GM21529 (cell line): ENCODE measurements around the gene ZNF823.

Experiments used
- ATAC-seq: cut with Tn5 transposase; IDR thresholded peaks from one replicate; pipeline ENCODE4 v1.9.1; 2021; ENCODE audit not compliant: unreplicated experiment

ZNF823 gene

DNA sequence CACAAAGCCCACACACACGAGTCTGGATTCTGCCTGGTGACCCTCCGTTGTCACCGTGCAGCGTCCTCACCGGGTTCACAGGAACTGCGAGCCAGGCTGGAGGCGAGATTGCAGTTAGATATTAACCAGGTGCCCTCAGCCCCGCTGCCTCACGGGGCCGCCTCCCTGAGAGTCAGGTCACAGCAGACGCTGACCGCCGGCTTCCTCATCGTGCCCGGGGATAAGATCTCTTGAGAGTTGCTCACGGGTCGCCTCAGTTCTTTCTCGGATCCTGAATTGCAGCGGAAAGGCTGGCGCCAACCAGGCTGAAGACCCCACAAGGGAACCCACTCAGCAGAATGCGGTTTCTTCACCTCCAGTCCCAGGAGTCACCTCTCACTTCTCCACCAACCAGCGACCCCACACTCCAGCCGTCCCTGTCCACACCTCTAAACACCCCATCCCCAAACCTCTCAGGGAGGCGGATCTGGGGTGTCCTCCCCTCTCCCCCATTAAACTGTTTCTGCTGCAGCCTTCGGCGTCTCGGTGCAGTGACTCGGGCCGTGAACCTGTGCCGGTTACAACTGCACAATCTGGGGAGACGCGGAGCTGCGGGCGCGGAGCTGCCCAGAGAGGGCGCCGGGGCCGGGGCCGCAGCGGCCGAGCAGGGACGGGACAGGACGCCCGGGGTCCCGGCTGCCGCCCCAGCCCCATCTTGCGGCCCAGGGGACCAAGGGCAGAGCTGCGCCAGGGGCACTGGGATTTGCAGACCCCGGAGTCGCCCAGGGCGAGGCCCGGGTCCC is 591 bp downstream of the ZNF823 start:
- ATAC-seq: peak; percentile 35

GRCh38 chr19:11736696-11737095 is 2.0 kb downstream of the ZNF823 start:
- ATAC-seq: no peak

DNA sequence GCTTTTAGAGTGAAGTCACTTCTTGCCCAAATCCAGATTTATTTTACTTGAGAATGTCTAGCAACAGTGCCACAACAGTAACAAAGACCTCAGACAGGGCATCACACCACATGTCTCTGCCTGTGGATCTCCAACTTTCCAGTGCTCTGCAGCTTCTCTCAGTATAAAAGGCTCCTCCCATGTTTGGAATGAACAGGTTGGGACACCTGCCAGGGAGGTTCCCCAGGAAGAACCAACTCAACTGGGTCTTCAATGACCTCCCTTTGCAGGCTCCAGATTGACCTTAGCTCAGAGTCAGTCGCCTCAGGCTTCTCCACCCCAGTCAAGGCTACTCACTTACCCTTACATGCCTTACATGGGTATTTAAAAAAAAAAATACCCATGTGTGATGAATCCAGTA is 3.4 kb downstream of the ZNF823 start:
- ATAC-seq: no peak

DNA sequence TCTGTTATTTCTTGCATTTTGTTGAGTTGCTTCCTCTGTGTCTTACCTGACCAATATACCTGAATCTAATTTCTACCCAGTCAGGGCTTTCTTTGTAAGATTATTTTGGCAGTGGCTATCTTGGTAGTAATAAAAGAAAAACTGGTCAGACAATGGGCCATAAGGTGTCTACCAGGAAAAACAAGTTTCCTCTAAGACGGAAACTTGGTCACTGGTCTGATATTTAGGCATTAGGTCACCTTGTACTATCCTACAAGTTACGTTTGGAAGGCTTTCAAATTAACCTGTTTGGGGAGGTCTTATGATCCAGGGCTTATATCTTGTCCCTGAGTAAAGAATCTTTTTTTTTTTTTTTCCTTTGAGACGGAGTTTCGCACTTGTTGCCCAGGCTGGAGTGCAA is 9.2 kb downstream of the ZNF823 start:
- no peak for ATAC-seq

- ATAC-seq: no peak
These were observed 16.3 kb downstream of the ZNF823 start for GRCh38 chr19:11722414-11722813.

- ATAC-seq: no peak
These were observed 17.1 kb downstream of the ZNF823 start for GRCh38 chr19:11721681-11722080.

- ATAC-seq: no peak
These were observed 28.4 kb downstream of the ZNF823 start for GRCh38 chr19:11710313-11710712.

- no peak for ATAC-seq
These were observed 30.3 kb downstream of the ZNF823 start for GRCh38 chr19:11708457-11708856.

- no peak for ATAC-seq
These were observed 33.3 kb downstream of the ZNF823 start for GRCh38 chr19:11705474-11705873.

- no peak for ATAC-seq
These were observed 34.1 kb downstream of the ZNF823 start for GRCh38 chr19:11704626-11705025.

DNA sequence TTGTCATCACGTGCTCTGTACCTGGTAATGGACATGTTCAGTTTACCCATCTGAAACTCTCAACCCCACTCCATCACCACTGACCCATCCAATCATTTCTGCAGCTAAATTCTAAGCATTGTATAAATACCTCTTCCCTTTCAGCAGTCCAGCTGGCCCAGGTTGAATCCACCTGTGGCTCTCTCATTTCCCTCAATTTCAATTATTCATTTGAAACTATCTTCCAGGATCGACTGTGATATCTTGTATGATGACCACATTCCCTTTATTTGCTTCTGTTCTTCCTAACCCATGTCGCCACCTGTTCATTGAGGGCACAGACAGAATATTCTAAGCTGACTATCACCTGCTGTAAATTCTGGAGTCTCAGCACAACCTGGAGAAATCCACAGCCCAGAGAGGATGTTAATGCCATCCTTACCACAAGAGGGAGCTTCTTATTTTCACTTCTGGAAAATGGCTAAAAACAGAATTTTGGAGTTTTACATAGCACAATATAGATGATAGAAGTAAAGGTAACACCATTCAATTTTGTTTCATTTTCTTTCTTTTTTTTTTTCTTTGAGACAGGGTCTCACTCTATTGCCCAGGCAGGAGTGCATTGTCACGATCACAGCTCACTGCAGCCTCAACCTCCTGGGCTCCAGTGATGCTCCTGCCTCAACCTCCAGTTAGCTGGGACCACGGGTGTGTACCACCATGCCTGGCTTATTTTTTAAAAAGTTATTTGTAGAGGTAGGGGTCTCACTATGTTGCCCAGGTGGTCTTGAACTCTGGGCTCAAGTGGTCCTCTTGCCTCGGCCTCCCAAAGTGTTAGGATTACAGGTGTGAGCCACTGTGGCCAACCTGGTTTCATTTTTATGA is 38.6 kb downstream of the ZNF823 start:
- ATAC-seq: no peak

DNA sequence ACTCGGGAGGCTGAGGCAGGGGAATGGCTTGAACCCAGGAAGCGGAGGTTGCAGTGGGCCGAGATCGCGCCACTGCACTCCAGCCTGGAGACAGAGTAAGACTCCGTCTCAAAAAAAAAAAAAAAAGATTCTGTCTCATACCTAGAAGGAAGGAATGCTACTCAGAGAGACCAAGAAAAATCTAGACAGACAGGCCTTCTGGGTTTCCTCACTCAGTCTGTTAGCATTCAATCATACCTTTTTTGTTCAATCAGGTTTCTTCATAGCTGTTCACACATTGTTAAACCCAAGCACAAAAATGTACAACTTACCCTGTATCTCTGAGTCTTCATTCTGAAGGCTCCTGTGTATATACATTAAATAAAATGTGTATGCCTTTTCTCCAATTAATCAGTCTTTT is 40.5 kb downstream of the ZNF823 start:
- no peak for ATAC-seq

- ATAC-seq: no peak
These were observed 41.4 kb downstream of the ZNF823 start for GRCh38 chr19:11697284-11697855.

DNA sequence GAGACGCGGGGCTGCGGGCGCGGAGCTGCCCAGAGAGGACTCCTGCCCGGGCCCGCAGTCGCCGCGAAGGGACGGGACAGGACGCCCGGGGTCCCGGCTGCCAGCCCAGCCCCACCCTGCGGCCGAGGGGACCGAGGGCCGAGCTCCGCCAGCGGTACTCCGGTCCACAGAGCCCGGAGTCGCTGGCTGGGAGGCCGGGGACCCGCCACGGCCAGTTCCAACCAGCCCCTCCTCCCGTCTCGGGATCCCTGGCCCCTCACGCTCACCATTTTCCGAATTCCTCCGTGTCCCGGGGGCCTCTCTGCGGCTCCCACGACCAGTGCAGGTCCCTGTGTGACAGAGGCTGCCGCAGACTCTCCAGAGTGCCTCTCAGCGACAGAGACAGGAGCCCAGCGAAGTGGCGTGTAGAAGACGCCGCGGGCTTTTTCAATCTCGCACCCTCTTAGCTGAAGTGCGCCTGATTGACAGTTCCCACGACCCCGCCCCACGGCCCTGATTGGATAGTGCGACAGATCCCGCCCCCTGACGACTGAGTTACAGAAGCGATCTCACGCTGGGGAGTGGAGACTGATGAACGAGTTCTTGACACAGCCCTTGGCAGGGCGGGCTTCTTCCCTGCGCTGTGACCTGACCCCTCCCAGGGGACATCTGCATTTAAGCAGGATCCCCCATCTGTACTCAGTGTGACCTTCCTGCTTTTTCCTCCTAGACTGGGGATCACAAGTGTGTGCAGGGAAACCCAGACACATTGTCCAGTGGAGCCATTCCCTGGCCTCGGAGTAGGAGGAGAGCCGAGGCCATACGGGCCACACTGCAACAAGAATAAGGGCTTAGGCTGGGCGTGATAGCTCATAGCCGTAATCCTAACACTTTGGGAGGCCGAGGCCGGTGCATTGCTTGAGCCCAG is 44.0 kb downstream of the ZNF823 start:
- peak; percentile 87 for ATAC-seq

- no peak for ATAC-seq
These were observed 44.9 kb downstream of the ZNF823 start for GRCh38 chr19:11693505-11694499.

- ATAC-seq: no peak
These were observed 46.5 kb downstream of the ZNF823 start for GRCh38 chr19:11692127-11692790.

- no peak for ATAC-seq
These were observed 52.8 kb downstream of the ZNF823 start for GRCh38 chr19:11685676-11686650.
